ENCODE measurements around the gene SYNE1. TPM values are rescaled to one million over a fixed set of nuclear protein-coding genes. Genes with fewer than 3 reads are reported as not detected.

SYNE1 gene
- polyA plus RNA-seq, 2 of the 4 experiments (the other 2 are of a cell fraction) = 10.5 to 28.5 TPM

DNA sequence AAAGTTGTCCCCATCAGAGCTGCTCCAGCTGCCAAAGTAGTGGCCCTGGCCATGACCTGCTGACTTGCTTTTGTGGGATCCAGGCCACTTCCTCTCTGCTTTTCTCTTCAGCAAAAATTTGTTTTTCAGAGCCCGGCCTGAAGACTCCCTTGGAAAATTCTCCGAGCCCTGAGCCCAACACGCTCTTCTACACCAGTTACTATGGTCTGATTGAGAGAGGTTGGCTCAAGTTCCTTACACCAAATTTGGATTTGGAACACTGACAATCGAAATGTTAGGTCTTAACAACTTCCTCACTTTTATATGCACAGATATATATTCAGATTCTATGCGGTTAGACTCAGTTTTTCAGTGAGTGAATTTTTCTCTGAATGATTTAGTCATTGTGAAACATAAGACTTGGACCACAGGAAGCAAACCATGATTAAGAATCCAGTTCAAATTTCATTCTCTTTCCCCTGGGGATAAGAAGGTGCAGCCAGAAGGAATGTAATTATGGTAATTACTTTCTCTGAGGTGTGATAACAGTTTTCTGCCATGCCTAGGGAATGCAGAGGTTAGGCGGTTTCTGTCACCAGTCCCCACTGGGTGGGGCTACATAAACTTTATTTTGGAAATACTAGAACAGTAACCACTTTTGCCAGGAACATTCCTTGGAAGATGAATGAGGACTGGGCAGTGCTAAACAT, 365.2 kb downstream of the SYNE1 start:
- POLR2A ChIA-PET = no interaction called here
- TF ChIP-seq EHMT2 (IDR thresholded peaks at IDR 0.05; ENCODE audit: low read depth) = no peak
- CTCF ChIA-PET = no interaction called here
- DNase-seq (ENCODE audit: low read depth in 1 of 2, low spot score in 1 of 2) = no peak
- H3K27ac ChIP-seq = no peak overlapping the region
- WGBS (ENCODE audit: missing lambda C conversion rate) = 88% methylated on average over 6 of the region's 6 CpGs
- ATAC-seq = no peak
- peaks cover 12% of the 10 kb centered on the region; the same call in 2 of the 3 replicates for H3K4me1 ChIP-seq
- no peak for FAIRE-seq
- no peaks in the 10 kb centered on the region for H3K9me3 ChIP-seq
- no peak overlapping the region for H3K4me2 ChIP-seq
- H3K4me3 ChIP-seq = no peak overlapping the region

DNA sequence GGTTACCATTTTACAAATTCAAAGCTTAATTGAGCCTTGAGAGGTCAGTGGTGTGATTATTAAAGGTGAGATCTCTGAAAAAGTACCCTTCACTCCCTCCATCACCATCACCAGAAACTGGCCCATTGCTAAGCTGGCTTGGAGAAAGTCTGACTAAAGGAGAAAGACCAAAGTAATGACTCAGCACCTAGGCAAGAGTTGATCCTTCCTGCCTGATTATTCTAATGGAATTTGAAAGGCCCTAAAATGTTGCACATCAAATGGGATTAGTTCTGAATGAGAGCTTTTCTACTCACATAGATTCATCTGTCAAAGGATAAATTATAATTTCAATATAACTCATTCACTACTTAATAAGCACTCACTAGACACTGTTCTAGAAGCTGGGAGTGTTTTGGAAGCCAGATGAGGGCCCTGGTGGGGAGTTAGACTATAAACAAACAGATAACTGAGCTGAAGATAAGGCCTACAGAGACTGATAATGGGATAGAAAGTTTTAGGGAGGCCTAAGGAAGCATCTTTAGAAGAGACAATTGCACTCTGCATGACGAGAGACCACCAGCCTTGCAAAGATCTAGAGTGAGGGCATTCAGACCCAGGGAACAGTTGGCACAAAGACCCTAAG, 366.7 kb downstream of the SYNE1 start:
- ATAC-seq (no peak), DNase-seq (ENCODE audit: low read depth in 1 of 2, low spot score in 1 of 2) (no peak), FAIRE-seq (no peak)
- peaks cover 14% of the 10 kb centered on the region; the same call in 2 of the 3 replicates for H3K4me1 ChIP-seq
- TF ChIP-seq MAFK (IDR thresholded peaks at IDR 0.05; ENCODE audit: partially characterized antibody) = peak; percentile 60
- no peak for TF ChIP-seq HOXB13 (CRISPR knock-in tag; IDR thresholded peaks at IDR 0.05; ENCODE audit: low read depth)
- TF ChIP-seq NFE2L2 (conservative IDR thresholded peaks at IDR 0.05; ENCODE audit: low read length) = 0 out of 2 replicates have a peak, but pooled peaks have one; percentile 5
- WGBS (ENCODE audit: missing lambda C conversion rate) = 100% methylated on average over 1 of the region's 1 CpG
- POLR2A ChIA-PET = no interaction called here
- H3K4me2 ChIP-seq = no peak overlapping the region
- H3K27ac ChIP-seq = no peak overlapping the region
- H3K4me3 ChIP-seq = no peak overlapping the region
- no peaks in the 10 kb centered on the region for H3K9me3 ChIP-seq
- CTCF ChIA-PET = interaction anchor here (1.1 to 1.6 kb wide), 2 partner anchors 31 to 505 kb away, joined by 3 to 5 read pairs; no protein-coding TSS in a partner anchor

- ATAC-seq (no peak), FAIRE-seq (no peak), DNase-seq (ENCODE audit: low read depth in 1 of 2, low spot score in 1 of 2) (no peak)
- Histone ChIP-seq H3K4me2 (no peak overlapping the region), H3K4me3 (no peak overlapping the region), H3K27ac (no peak overlapping the region), H3K9me3 (no peaks in the 10 kb centered on the region), H3K4me1 (peaks cover 10% of the 10 kb centered on the region; the same call in 2 of the 3 replicates)
- ChIA-PET CTCF (interaction anchor here (1.0 to 1.2 kb wide), 2 partner anchors 28 to 594 kb away, joined by 4 read pairs; no protein-coding TSS in a partner anchor), POLR2A (no interaction called here)
- TF ChIP-seq HOXB13 (CRISPR knock-in tag; IDR thresholded peaks at IDR 0.05; ENCODE audit: low read depth) = no peak
- no peak for TF ChIP-seq ZFP36 (IDR thresholded peaks at IDR 0.05; ENCODE audit: borderline replicate concordance, partially characterized antibody)
- no peak for TF ChIP-seq ZC3H11A (IDR thresholded peaks at IDR 0.05)
- no peak for TF ChIP-seq EHMT2 (IDR thresholded peaks at IDR 0.05; ENCODE audit: low read depth)
- WGBS (ENCODE audit: missing lambda C conversion rate) = 87% methylated on average over 8 of the region's 8 CpGs
These were observed 368.2 kb downstream of the SYNE1 start for GRCh38 chr6:152268846-152269442.

DNA sequence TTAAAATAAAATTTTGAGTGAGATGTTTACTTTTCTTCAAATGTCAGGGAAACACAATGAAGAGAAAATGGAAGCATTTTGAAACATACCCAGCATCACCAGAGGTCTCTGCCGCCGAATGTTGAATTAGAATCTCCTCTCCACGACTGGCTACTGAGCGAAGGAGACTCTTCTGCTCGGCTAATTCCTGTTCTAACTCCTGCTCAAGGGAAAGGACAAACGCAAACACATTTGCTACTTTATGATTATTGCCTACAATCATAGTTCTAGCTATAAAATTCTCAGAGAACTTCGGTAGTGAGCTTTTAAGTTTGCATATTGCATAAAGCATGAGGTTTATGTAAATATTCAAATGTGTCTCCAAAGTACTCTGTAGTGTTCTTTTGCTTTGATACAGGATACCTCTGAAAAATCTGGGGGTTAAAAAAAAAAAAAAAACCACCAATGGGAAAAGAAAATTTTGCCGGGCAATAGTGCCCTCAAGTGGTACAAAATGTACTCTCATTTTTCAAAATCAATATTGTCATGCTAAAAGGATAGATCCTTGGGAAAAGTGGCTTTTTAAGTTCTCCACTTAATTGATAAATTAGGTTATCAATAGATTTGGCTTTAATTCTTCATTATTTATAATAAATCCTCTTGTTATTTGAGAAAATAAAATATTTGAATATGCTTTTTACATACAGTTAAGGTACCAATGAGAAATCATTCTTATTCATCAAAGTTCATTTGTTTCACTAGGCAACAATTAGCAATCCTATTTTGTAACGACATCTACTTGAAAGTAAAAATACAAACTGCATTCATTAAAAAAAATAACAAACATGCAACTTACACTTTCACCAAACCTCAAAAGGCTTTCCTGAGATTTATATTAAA, 369.0 kb downstream of the SYNE1 start:
- no peak for ATAC-seq
- peak; percentile 3 for DNase-seq (ENCODE audit: low read depth in 1 of 2, low spot score in 1 of 2)
- Histone ChIP-seq H3K9me3 (no peaks in the 10 kb centered on the region), H3K27ac (no peak overlapping the region), H3K4me2 (no peak overlapping the region), H3K4me1 (peaks cover 10% of the 10 kb centered on the region; the same call in 2 of the 3 replicates), H3K4me3 (no peak overlapping the region)
- no peak for TF ChIP-seq CBX8 (IDR thresholded peaks at IDR 0.05)
- peak; percentile 70 for TF ChIP-seq CTCF (IDR thresholded peaks at IDR 0.05)
- no peak for TF ChIP-seq CHD2 (IDR thresholded peaks at IDR 0.05; ENCODE audit: low read length, partially characterized antibody)
- peak; percentile 38; the same call in 1 of the 3 replicates for TF ChIP-seq SMC3 (IDR thresholded peaks at IDR 0.05)
- peak; percentile 42 to 60; a peak in 4 of 5 replicates for TF ChIP-seq RAD21 (conservative IDR thresholded peaks at IDR 0.05 in 1 of 2, IDR thresholded peaks at IDR 0.05 in 1 of 2)
- ChIA-PET POLR2A (no interaction called here), CTCF (interaction anchor here (0.6 to 1.2 kb wide), 10 partner anchors 9 to 830 kb away, joined by 3 to 4 read pairs (median 3); no protein-coding TSS in a partner anchor)
- no peak for FAIRE-seq
- WGBS (ENCODE audit: missing lambda C conversion rate) = 60% methylated on average over 9 of the region's 9 CpGs

Data from A549 (cell line).